Measurements from ENCODE around the gene DSCAML1.
A peak's percentile ranks its signal among the peaks of the same experiment; 100 is the strongest.

DSCAML1 gene

GRCh38 chr11:117395476-117395875, 401.5 kb downstream of the DSCAML1 start:
- TF ChIP-seq CTCF (IDR thresholded peaks at IDR 0.05; ENCODE audit: low read depth, low read length), result no peak
- DNase-seq (ENCODE audit: extremely low read depth, low read depth), result no peak

GRCh38 chr11:117394221-117394925, 402.6 kb downstream of the DSCAML1 start:
- no peak for DNase-seq (ENCODE audit: extremely low read depth, low read depth)
- no peak for TF ChIP-seq CTCF (IDR thresholded peaks at IDR 0.05; ENCODE audit: low read depth, low read length)

- no peak for DNase-seq (ENCODE audit: extremely low read depth, low read depth)
- no peak for TF ChIP-seq CTCF (IDR thresholded peaks at IDR 0.05; ENCODE audit: low read depth, low read length)
Observed at GRCh38 chr11:117392979-117393378, 404.0 kb downstream of the DSCAML1 start.

- DNase-seq (ENCODE audit: extremely low read depth, low read depth), result no peak
- TF ChIP-seq CTCF (IDR thresholded peaks at IDR 0.05; ENCODE audit: low read depth, low read length), result no peak
Observed at GRCh38 chr11:117392001-117392690, 404.9 kb downstream of the DSCAML1 start.

- DNase-seq (ENCODE audit: extremely low read depth, low read depth), result no peak
- TF ChIP-seq CTCF (IDR thresholded peaks at IDR 0.05; ENCODE audit: low read depth, low read length), result no peak
Observed at GRCh38 chr11:117391181-117391580, 405.8 kb downstream of the DSCAML1 start.

- no peak for DNase-seq (ENCODE audit: extremely low read depth, low read depth)
- no peak for TF ChIP-seq CTCF (IDR thresholded peaks at IDR 0.05; ENCODE audit: low read depth, low read length)
Observed at GRCh38 chr11:117390743-117391142, 406.3 kb downstream of the DSCAML1 start.

GRCh38 chr11:117387992-117388755, 408.8 kb downstream of the DSCAML1 start:
- DNase-seq (ENCODE audit: extremely low read depth, low read depth), result peak; percentile 44
- TF ChIP-seq CTCF (IDR thresholded peaks at IDR 0.05; ENCODE audit: low read depth, low read length), result no peak
